Measurements from ENCODE around the gene ARHGAP15.

DNA sequence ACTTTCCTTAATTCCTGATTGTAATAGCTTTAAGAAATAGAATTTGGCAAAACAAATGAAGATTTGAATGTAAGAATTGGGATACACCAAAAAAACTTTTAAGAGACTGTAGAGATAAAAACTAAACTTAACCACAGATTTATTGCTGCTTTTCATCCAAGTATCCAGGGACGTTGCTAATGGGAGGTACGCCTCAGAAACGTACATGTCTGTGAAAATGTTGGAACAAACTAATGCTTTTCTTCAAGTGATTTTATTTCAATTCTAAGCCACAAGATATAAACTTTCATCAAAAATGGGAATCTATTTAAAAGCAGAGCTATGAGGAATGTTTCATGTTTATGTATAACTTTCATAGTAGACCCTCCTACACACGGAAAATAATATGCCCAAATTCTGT, 66.3 kb downstream of the ARHGAP15 start:
- TF ChIP-seq POLR2AphosphoS5 (IDR thresholded peaks at IDR 0.05; ENCODE audit: borderline replicate concordance, low read depth, low read length) (no peak), FOXP2 (optimal IDR thresholded peaks at IDR 0.05; ENCODE audit: control extremely low read depth, extremely low read length, insufficient read depth) (no peak), EZH2 (IDR thresholded peaks at IDR 0.05) (no peak)
